Mesodermal cell (in vitro differentiated cells): ENCODE data around the gene MAP3K1.

ENCODE experiments used
- H3K27ac ChIP-seq: 2 replicates; pipeline ENCODE4 v1.7.0; 2013; ENCODE audit warnings: mild to moderate bottlenecking, low read depth, low read length, moderate library complexity; ENCODE audit not compliant: severe bottlenecking
- H3K36me3 ChIP-seq: 2 replicates; pipeline ENCODE4 v1.7.1; 2013; ENCODE audit warnings: mild to moderate bottlenecking, low read length, moderate library complexity; ENCODE audit not compliant: control insufficient read depth, insufficient read depth
- H3K4me1 ChIP-seq: one replicate; pipeline ENCODE4 v1.7.1; 2013; ENCODE audit warnings: mild to moderate bottlenecking, low read length; ENCODE audit not compliant: insufficient read depth, control insufficient read depth, poor library complexity, severe bottlenecking
- H3K4me3 ChIP-seq: 2 replicates; pipeline ENCODE4 v1.7.0; 2013; ENCODE audit warnings: low read length, control low read depth, mild to moderate bottlenecking; ENCODE audit not compliant: insufficient read depth, poor library complexity, severe bottlenecking; ENCODE audit errors: extremely low read depth
- H3K9me3 ChIP-seq: 2 replicates; pipeline ENCODE4 v1.7.1; 2013; ENCODE audit warnings: mild to moderate bottlenecking, low read length, moderate library complexity; ENCODE audit not compliant: control insufficient read depth
- WGBS, 2 experiments: methylation state at CpG; one replicate each; pipeline ENCODE4 v1.1.5; 2013; ENCODE audit warnings: missing lambda C conversion rate in 2 of 2; ENCODE audit not compliant: insufficient coverage in 2 of 2; 5-methylcytosine and 5-hydroxymethylcytosine counted together

MAP3K1 gene

GRCh38 chr5:56801256-56801655, 14.1 kb upstream of the MAP3K1 start:
- no peak overlapping the region for H3K27ac ChIP-seq
- no peaks in the 10 kb centered on the region for H3K4me1 ChIP-seq
- WGBS, 2 experiments: 71 to 86% methylated on average over 2 of the region's 3 CpGs
- no peaks in the 10 kb centered on the region for H3K9me3 ChIP-seq
- no peak overlapping the region for H3K4me3 ChIP-seq
- H3K36me3 ChIP-seq: no peaks in the 10 kb centered on the region

- Histone ChIP-seq H3K9me3 (no peaks in the 10 kb centered on the region), H3K4me3 (no peak overlapping the region), H3K36me3 (no peaks in the 10 kb centered on the region), H3K4me1 (no peaks in the 10 kb centered on the region), H3K27ac (no peak overlapping the region)
- WGBS, 2 experiments: 63 to 85% methylated on average over 2 of the region's 2 CpGs
Observed at GRCh38 chr5:56802205-56802604, 13.1 kb upstream of the MAP3K1 start.

- H3K36me3 ChIP-seq: no peaks in the 10 kb centered on the region
- WGBS, 2 experiments: no CpG with 5 or more reads among the region's 2 CpGs
- H3K9me3 ChIP-seq: no peaks in the 10 kb centered on the region
- H3K4me1 ChIP-seq: no peaks in the 10 kb centered on the region
- no peak overlapping the region for H3K4me3 ChIP-seq
- H3K27ac ChIP-seq: no peak overlapping the region
Observed at GRCh38 chr5:56803025-56803424, 12.3 kb upstream of the MAP3K1 start.

- WGBS, 2 experiments: no CpG with 5 or more reads among the region's 1 CpG
Observed at GRCh38 chr5:56803894-56804293, 11.5 kb upstream of the MAP3K1 start.

GRCh38 chr5:56807679-56808078, 7.7 kb upstream of the MAP3K1 start:
- Histone ChIP-seq H3K4me3 (no peak overlapping the region), H3K4me1 (no peaks in the 10 kb centered on the region), H3K9me3 (no peaks in the 10 kb centered on the region), H3K36me3 (no peaks in the 10 kb centered on the region), H3K27ac (no peak overlapping the region)
- WGBS, 2 experiments: 83 to 95% methylated on average over 1 to 3 of the region's 5 CpGs

More at GRCh38 chr5:56803894-56804293, 11.5 kb upstream of the MAP3K1 start:
- no peaks in the 10 kb centered on the region for H3K36me3 ChIP-seq
- no peaks in the 10 kb centered on the region for H3K9me3 ChIP-seq
- H3K27ac ChIP-seq: no peak overlapping the region
- H3K4me3 ChIP-seq: no peak overlapping the region
- no peaks in the 10 kb centered on the region for H3K4me1 ChIP-seq

- H3K27ac ChIP-seq: no peak overlapping the region
- no peaks in the 10 kb centered on the region for H3K4me1 ChIP-seq
- H3K4me3 ChIP-seq: no peak overlapping the region
- no peaks in the 10 kb centered on the region for H3K36me3 ChIP-seq
- WGBS, 2 experiments: 70 to 96% methylated on average over 2 of the region's 4 CpGs
- H3K9me3 ChIP-seq: no peaks in the 10 kb centered on the region
Observed at GRCh38 chr5:56808211-56808610, 7.1 kb upstream of the MAP3K1 start.

- Histone ChIP-seq H3K4me1 (no peaks in the 10 kb centered on the region), H3K36me3 (no peaks in the 10 kb centered on the region), H3K9me3 (no peaks in the 10 kb centered on the region), H3K27ac (no peak overlapping the region), H3K4me3 (no peak overlapping the region)
- WGBS, 2 experiments: 86 to 100% methylated on average over 1 of the region's 1 CpG
Observed at GRCh38 chr5:56810826-56811225, 4.5 kb upstream of the MAP3K1 start.

- Histone ChIP-seq H3K9me3 (no peaks in the 10 kb centered on the region), H3K4me3 (no peak overlapping the region), H3K36me3 (no peaks in the 10 kb centered on the region), H3K4me1 (no peaks in the 10 kb centered on the region), H3K27ac (no peak overlapping the region)
- WGBS, 2 experiments: no CpG with 5 or more reads among the region's 1 CpG
Observed at GRCh38 chr5:56812110-56812509, 3.2 kb upstream of the MAP3K1 start.

GRCh38 chr5:56813302-56813701, 2.0 kb upstream of the MAP3K1 start:
- H3K27ac ChIP-seq: no peak overlapping the region
- H3K4me1 ChIP-seq: no peaks in the 10 kb centered on the region
- H3K36me3 ChIP-seq: no peaks in the 10 kb centered on the region
- WGBS, 2 experiments: 83 to 92% methylated on average over 1 to 2 of the region's 4 CpGs
- H3K9me3 ChIP-seq: no peaks in the 10 kb centered on the region
- H3K4me3 ChIP-seq: no peak overlapping the region

- Histone ChIP-seq H3K27ac (peak overlapping the region; percentile 6), H3K4me1 (peaks cover 3% of the 10 kb centered on the region), H3K4me3 (peak overlapping the region; percentile 98), H3K9me3 (no peaks in the 10 kb centered on the region), H3K36me3 (no peaks in the 10 kb centered on the region)
- WGBS, 2 experiments: 1 to 2% methylated on average over 21 to 27 of the region's 31 CpGs
Observed at GRCh38 chr5:56814361-56814962, 887 bp upstream of the MAP3K1 start.

- H3K27ac ChIP-seq: peak overlapping the region; percentile 66
- H3K9me3 ChIP-seq: no peaks in the 10 kb centered on the region
- peak overlapping the region; percentile 98 for H3K4me3 ChIP-seq
- H3K4me1 ChIP-seq: peaks cover 3% of the 10 kb centered on the region
- H3K36me3 ChIP-seq: peaks cover 4% of the 10 kb centered on the region
- 0 to 1% methylated on average over 76 to 79 of the region's 116 CpGs for WGBS, 2 experiments
Observed at GRCh38 chr5:56815658-56816545, 553 bp downstream of the MAP3K1 start.
